PFSK-1 (cell line): ENCODE data around the gene CIAO3.

Experiments
- FOXP2 ChIP-seq: optimal IDR thresholded peaks from 2 replicates; pipeline ENCODE3; 2011; ENCODE audit warnings: borderline replicate concordance, control low read depth, inconsistent platforms; ENCODE audit not compliant: insufficient read depth; ENCODE audit errors: extremely low read length, extremely low read depth
- POLR2AphosphoS5 ChIP-seq: IDR thresholded peaks from 2 replicates; pipeline ENCODE4 v1.6.1; 2012; ENCODE audit warnings: low read depth, mild to moderate bottlenecking, control low read depth, low read length, moderate library complexity
- REST ChIP-seq, 2 experiments: IDR thresholded peaks; 2 replicates each; pipeline versions ENCODE4 v1.6.1 to v1.8.0; 2011 to 2012; ENCODE audit warnings: low read depth in 2 of 2, low read length in 2 of 2, control low read depth in 1 of 2, inconsistent platforms in 1 of 2, mild to moderate bottlenecking in 1 of 2, moderate library complexity in 1 of 2; ENCODE audit not compliant: insufficient read depth in 1 of 2
- SIN3A ChIP-seq: IDR thresholded peaks from 2 replicates; pipeline ENCODE4 v1.6.1; 2012; ENCODE audit warnings: mild to moderate bottlenecking, low read length, moderate library complexity, borderline replicate concordance; ENCODE audit not compliant: insufficient read depth
- TAF1 ChIP-seq: IDR thresholded peaks from 2 replicates; pipeline ENCODE4 v1.6.1; 2012; ENCODE audit warnings: low read length, control low read depth, borderline replicate concordance; ENCODE audit not compliant: insufficient read depth

Gene CIAO3

DNA sequence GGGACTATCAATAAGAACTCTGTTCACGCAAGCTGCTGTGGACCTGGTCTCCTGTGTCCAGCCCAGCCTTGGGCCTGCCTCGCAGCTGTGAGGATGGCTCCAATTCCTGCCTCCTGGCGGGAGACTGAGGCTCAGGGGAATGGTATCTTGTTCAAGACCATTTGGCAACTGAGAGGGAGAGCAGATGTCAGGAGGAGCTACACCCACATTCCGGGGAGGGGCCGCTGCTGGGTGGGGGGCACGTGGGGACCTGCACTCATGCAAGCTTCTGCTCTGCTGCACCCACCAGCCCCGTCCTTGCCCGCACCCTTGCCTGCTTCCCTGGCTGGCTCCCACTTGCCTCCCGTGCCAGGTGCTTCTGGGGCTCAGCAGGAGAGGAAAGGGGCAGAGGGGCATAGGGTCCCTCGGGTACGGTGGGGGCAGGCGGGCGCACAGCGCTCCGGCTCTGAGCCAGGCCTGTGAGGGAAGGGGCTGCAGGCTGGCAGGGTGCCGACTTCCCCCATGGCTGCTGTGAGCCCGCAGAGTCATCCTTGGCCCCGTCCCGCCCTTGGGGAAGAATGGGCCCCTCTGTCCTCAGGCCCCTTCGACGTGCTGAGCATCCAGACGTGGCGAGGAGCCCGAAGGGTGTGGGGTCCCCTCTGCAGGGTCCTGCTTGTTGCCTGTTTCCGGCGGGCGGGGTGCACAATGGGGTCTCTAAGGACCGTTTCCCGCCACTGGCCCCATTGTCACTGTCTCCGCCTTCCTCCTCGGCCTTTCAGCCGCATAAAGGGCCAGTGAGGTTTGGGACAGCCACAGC lies 23.1 kb downstream of the CIAO3 start:
- TF ChIP-seq SIN3A (no peak), POLR2AphosphoS5 (no peak; the same call in 1 of the 2 replicates), FOXP2 (no peak), REST (IDR thresholded peaks at IDR 0.05; ENCODE audit: insufficient read depth in 1 of 2, low read depth in 2 of 2, low read length in 2 of 2) (no peak), TAF1 (no peak)

GRCh38 chr16:716768-717325 lies 23.9 kb downstream of the CIAO3 start:
- TF ChIP-seq SIN3A (no peak), REST (IDR thresholded peaks at IDR 0.05; ENCODE audit: insufficient read depth in 1 of 2, low read depth in 2 of 2, low read length in 2 of 2) (no peak), FOXP2 (no peak), POLR2AphosphoS5 (no peak), TAF1 (no peak)

DNA sequence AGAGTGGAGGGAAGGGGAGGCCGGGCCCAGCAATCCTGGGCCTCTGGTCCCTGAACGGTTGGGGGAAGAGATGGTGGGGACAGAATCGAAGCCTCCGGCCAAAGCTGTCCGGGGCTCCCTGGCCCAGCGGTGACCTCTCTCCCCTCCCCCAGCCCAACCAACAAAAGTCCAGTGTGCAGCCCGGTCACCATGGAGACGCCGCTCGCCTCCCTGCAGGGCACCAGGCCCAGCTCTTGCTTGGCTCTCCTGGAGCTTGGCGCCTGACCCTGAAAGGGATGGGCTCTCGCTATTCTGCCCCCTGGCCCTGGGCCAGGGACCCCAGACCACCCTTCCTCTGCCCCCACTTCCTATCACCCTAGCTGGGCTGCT lies 24.6 kb downstream of the CIAO3 start:
- TF ChIP-seq TAF1 (no peak), POLR2AphosphoS5 (no peak), REST (IDR thresholded peaks at IDR 0.05; ENCODE audit: insufficient read depth in 1 of 2, low read depth in 2 of 2, low read length in 2 of 2) (no peak), SIN3A (no peak)

GRCh38 chr16:715477-716199 lies 25.2 kb downstream of the CIAO3 start:
- TF ChIP-seq POLR2AphosphoS5 (no peak), TAF1 (no peak), REST (IDR thresholded peaks at IDR 0.05; ENCODE audit: insufficient read depth in 1 of 2, low read depth in 2 of 2, low read length in 2 of 2) (no peak), FOXP2 (no peak), SIN3A (no peak)
